Measurements from ENCODE around the gene HMCN2.
"Not testable (repeated sequence)": the region's sequence is repeated elsewhere in the genome, so short reads cannot be mapped to it uniquely, and the experiment has no call there.

HMCN2 gene

GRCh38 chr9:130331573-130331972, 66.0 kb downstream of the HMCN2 start:
- DNase-seq: peak; percentile 50

- DNase-seq: no peak
These were observed 66.9 kb downstream of the HMCN2 start for GRCh38 chr9:130332384-130332926.

GRCh38 chr9:130333041-130333711, 67.6 kb downstream of the HMCN2 start:
- no peak for DNase-seq

GRCh38 chr9:130333712-130334062, 68.1 kb downstream of the HMCN2 start:
- no peak for DNase-seq

DNA sequence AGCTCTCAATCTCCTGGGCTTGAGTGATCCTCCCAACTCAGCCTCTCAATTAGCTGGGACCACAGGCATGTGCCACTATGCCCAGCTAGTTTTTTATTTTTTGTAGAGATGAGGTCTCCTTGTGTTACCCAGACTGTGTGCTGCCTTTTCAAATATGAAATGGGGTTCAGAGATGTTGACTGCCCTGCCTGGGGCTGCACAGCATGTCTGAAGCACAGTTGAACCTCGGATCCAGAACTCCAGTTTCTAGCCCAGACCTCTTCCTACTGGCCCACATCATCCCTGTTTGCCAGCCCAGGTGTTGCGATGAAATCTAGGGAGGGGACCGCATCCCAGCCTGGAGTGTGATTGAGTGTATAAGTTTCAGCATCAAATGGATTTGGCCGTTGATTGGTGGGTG, 69.4 kb downstream of the HMCN2 start:
- no peak for DNase-seq

GRCh38 chr9:130336027-130336610, 70.6 kb downstream of the HMCN2 start:
- DNase-seq: no peak

GRCh38 chr9:130336885-130337284, 71.3 kb downstream of the HMCN2 start:
- DNase-seq: no peak

- no peak for DNase-seq
These were observed 71.8 kb downstream of the HMCN2 start for GRCh38 chr9:130337318-130337717.

DNA sequence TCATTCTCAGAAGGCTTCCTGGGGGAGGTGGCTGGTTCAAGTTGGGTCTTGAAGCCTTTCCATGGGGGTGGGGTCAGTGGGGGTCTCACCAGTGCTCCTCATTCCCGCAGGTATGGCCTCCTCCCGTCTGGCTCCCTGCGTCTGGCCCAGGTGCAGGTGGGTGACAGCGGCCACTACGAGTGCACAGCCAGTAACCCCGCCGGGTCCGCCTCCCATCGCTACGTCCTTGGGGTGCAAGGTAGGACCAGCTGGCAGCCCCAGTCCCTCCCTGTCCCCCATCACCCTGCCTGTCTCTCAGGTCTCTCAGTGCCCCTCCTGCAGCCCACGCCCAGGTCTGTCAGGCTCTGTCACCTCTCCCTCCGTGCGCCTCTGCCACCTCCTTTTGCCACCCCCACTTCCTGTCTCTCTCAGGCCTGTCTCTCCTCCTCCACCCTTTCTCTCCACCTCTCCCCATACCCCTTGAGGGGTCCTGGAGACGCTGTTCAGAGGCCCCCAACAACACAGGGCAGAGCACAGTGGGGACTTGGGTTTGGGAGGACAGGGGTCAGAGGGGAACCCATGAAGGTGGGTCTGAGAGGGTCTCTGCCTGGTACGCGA, 72.3 kb downstream of the HMCN2 start:
- no peak for DNase-seq

DNA sequence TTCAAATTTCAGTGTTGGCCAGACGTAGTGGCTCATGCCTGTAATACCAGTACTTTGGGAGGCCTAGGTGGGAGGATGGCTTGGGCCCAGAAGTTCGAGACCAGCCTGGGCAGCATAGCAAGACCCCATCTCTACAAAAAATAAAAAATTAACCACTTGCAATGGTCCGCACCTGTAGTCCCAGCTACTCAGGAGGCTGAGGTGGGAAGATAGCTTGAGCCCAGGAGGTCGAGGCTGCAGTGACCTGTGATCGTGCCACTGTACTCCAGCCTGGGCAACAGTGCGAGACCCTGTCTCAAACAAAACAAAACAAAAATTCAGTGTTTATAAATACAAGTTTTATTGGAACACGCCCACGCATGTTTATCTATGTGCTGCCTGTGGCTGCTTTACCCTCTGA, 73.3 kb downstream of the HMCN2 start:
- DNase-seq: not testable (repeated sequence)

DNA sequence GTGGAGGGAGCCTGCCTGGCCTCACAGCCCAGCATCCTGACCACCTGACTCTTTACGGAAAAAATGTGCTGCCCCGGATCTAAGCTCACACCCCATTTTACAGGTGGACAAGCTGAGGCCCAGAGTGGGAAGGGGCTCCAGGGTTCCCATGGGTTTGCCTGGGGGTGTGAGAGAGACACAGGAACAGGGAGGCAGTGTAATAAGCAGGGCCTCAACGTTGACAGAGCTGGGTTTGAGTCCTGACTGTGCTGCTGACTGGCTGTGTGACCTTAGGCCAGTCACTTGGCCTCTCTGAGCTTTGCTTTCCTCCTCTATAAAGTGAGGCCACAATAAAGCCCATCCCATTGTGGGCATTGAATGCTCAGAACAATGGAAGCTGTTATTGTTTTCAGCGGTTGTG, 73.7 kb downstream of the HMCN2 start:
- no peak for DNase-seq

- no peak for DNase-seq
These were observed 74.5 kb downstream of the HMCN2 start for GRCh38 chr9:130340011-130340410.

GRCh38 chr9:130340557-130340956, 75.0 kb downstream of the HMCN2 start:
- not testable (repeated sequence) for DNase-seq

- no peak for DNase-seq
These were observed 75.6 kb downstream of the HMCN2 start for GRCh38 chr9:130341128-130341527.

GRCh38 chr9:130341839-130342713, 76.5 kb downstream of the HMCN2 start:
- DNase-seq: no peak

DNA sequence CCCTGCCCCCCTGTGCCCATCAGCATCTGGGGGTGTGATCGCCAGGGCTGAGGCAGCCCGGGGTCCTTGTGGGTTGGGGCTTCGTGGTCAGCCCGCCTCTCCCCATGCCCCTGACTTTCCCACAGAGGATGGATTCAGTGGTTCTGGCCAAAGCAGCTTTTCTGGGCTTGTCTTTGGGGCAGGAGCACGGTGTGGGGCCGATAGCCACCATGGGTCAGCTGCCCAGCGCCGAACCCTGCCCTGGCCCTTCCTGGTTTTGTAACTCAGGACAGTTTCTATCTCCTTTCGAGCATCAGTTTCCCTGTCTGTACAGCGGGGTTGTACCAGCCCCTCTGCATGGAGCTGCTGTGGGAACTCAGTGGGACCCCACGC, 77.1 kb downstream of the HMCN2 start:
- DNase-seq: no peak

- DNase-seq: no peak
These were observed 77.9 kb downstream of the HMCN2 start for GRCh38 chr9:130343445-130343918.

- no peak for DNase-seq
These were observed 78.8 kb downstream of the HMCN2 start for GRCh38 chr9:130344366-130344765.

GRCh38 chr9:130345009-130345896, 79.7 kb downstream of the HMCN2 start:
- DNase-seq: no peak

GRCh38 chr9:130345897-130346385, 80.4 kb downstream of the HMCN2 start:
- no peak for DNase-seq

DNA sequence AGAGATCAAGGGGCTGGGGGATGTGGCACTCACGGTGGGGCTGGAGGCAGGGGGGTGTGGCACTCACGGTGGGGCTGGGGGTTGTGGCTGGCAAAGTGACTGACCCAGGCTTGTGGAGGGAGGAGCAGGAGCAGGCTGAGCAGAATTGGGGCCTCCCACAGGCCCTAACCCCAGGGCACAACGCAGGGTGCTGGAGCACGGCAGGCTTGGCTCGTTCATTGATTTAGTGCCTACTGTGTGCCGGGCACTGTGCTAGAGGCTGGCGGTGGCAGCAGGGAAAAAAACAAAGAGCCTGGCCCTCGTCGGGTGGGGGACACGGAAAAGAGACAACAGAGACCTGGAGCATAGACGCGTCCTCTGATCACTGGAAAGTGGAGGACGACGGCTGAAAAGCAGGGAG, 80.9 kb downstream of the HMCN2 start:
- DNase-seq: no peak

- DNase-seq: no peak
These were observed 81.5 kb downstream of the HMCN2 start for GRCh38 chr9:130347036-130347435.

Measured in NCI-H226 (cell line).